ENCODE data around the gene PHLDB3.

DNA sequence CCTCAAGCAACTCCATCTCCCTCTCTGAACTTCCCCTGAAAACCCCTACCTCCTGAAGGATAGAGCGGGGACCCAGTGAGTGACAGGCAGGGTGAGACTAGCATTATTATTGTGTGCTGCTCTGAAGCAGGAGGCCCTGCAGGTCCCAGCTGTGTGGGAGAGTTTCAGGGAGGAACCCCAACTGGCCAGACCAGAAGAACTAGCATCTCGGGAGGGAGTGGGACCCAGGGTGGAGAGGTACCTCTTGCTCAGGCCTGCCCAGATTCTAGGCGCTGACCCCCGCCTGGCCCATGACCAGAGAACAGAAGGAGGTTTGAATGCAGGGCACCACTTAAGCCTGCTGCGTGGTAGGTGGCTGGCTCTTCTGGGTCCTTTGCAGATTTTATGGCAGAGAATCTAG is 33.5 kb downstream of the PHLDB3 start:
- no peak for TF ChIP-seq POLR2A (IDR thresholded peaks at IDR 0.05)
- TF ChIP-seq, protein P1, sequence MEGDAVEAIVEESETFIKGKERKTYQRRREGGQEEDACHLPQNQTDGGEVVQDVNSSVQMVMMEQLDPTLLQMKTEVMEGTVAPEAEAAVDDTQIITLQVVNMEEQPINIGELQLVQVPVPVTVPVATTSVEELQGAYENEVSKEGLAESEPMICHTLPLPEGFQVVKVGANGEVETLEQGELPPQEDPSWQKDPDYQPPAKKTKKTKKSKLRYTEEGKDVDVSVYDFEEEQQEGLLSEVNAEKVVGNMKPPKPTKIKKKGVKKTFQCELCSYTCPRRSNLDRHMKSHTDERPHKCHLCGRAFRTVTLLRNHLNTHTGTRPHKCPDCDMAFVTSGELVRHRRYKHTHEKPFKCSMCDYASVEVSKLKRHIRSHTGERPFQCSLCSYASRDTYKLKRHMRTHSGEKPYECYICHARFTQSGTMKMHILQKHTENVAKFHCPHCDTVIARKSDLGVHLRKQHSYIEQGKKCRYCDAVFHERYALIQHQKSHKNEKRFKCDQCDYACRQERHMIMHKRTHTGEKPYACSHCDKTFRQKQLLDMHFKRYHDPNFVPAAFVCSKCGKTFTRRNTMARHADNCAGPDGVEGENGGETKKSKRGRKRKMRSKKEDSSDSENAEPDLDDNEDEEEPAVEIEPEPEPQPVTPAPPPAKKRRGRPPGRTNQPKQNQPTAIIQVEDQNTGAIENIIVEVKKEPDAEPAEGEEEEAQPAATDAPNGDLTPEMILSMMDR (IDR thresholded peaks at IDR 0.05): no peak

Data from esophagus squamous epithelium (tissue), 4 donors.